ENCODE measurements around the gene HOPX. TPM values are rescaled to one million over a fixed set of nuclear protein-coding genes. Genes with fewer than 3 reads are reported as not detected.
"Not testable (repeated sequence)": the region's sequence is repeated elsewhere in the genome, so short reads cannot be mapped to it uniquely, and the experiment has no call there.

HOPX gene
- total RNA-seq, 1 donor from 2014 or later: 0.55 TPM

DNA sequence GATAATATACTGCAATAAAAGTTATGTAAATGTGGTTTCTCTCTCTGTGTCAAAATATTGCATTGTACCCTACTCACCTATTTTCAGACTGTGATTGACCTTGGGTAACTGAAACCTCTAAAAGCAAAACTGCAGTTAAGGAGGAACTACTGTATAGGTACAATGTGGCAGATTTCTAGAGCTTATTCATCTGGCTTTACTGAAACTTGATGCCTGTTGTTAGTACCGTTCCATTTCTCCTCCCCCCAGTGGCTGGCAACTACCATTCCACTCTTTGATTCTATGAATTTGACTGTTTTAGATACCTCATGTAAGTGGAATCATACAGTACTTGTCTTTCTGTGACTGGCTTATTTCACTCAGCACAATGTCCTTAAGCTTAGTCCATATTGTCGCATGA lies 61.9 kb downstream of the HOPX start:
- Mint-ChIP-seq H3K4me1 (ENCODE audit: low read depth) (no peaks in the 10 kb centered on the region), H3K36me3 (ENCODE audit: insufficient read depth) (peaks cover 1% of the 10 kb centered on the region)
- TF ChIP-seq, protein P1, sequence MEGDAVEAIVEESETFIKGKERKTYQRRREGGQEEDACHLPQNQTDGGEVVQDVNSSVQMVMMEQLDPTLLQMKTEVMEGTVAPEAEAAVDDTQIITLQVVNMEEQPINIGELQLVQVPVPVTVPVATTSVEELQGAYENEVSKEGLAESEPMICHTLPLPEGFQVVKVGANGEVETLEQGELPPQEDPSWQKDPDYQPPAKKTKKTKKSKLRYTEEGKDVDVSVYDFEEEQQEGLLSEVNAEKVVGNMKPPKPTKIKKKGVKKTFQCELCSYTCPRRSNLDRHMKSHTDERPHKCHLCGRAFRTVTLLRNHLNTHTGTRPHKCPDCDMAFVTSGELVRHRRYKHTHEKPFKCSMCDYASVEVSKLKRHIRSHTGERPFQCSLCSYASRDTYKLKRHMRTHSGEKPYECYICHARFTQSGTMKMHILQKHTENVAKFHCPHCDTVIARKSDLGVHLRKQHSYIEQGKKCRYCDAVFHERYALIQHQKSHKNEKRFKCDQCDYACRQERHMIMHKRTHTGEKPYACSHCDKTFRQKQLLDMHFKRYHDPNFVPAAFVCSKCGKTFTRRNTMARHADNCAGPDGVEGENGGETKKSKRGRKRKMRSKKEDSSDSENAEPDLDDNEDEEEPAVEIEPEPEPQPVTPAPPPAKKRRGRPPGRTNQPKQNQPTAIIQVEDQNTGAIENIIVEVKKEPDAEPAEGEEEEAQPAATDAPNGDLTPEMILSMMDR (IDR thresholded peaks at IDR 0.05; ENCODE audit: unreplicated experiment): no peak

GRCh38 chr4:56618734-56619133 lies 62.4 kb downstream of the HOPX start:
- TF ChIP-seq, protein P1 (IDR thresholded peaks at IDR 0.05; ENCODE audit: unreplicated experiment): no peak
- H3K4me3 Mint-ChIP-seq (ENCODE audit: low read depth): no peak overlapping the region
- no peaks in the 10 kb centered on the region for H3K36me3 Mint-ChIP-seq (ENCODE audit: insufficient read depth)

More for the DNA sequence above, 61.9 kb downstream of the HOPX start:
- DNase-seq (ENCODE audit: low spot score, unreplicated experiment): no peak
- H3K9me3 Mint-ChIP-seq (ENCODE audit: low read depth): peaks cover 6% of the 10 kb centered on the region
- H3K27ac Mint-ChIP-seq: no peak overlapping the region
- no peak overlapping the region for H3K4me3 Mint-ChIP-seq (ENCODE audit: low read depth)
- no peaks in the 10 kb centered on the region for H3K27me3 Mint-ChIP-seq

GRCh38 chr4:56613101-56613862 lies 67.8 kb downstream of the HOPX start:
- no peak for DNase-seq (ENCODE audit: low spot score, unreplicated experiment)
- Mint-ChIP-seq H3K27me3 (peaks cover 3% of the 10 kb centered on the region), H3K9me3 (ENCODE audit: low read depth) (no peaks in the 10 kb centered on the region), H3K4me3 (ENCODE audit: low read depth) (no peak overlapping the region), H3K36me3 (ENCODE audit: insufficient read depth) (no peaks in the 10 kb centered on the region), H3K27ac (no peak overlapping the region), H3K4me1 (ENCODE audit: low read depth) (no peaks in the 10 kb centered on the region)
- TF ChIP-seq, protein P1 (IDR thresholded peaks at IDR 0.05; ENCODE audit: unreplicated experiment): no peak

More at GRCh38 chr4:56618734-56619133, 62.4 kb downstream of the HOPX start:
- Mint-ChIP-seq H3K27me3 (peaks cover 3% of the 10 kb centered on the region), H3K9me3 (ENCODE audit: low read depth) (peaks cover 2% of the 10 kb centered on the region), H3K27ac (no peak overlapping the region), H3K4me1 (ENCODE audit: low read depth) (no peaks in the 10 kb centered on the region)
- no peak for DNase-seq (ENCODE audit: low spot score, unreplicated experiment)

DNA sequence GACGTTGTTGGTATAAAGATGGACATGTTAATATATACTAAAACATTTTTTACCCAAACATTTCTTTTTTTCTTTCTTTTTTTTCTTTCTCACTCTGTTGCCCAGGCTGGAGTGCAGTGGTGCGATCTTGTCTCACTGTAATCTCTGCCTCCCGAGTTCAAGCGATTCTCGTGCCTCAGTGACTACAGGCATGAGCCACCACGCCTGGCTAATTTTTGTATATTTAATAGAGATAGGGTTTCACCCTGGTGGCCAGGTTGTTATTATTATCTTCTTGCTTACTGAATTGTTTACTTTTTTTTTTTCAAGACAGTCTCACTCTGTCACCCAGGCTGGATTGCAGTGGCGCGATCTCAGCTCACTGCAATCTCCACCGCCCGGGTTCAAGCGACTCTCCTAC lies 68.8 kb downstream of the HOPX start:
- Mint-ChIP-seq H3K27ac (no peak overlapping the region), H3K27me3 (peaks cover 3% of the 10 kb centered on the region), H3K36me3 (ENCODE audit: insufficient read depth) (no peaks in the 10 kb centered on the region), H3K4me3 (ENCODE audit: low read depth) (no peak overlapping the region), H3K9me3 (ENCODE audit: low read depth) (no peaks in the 10 kb centered on the region), H3K4me1 (ENCODE audit: low read depth) (no peaks in the 10 kb centered on the region)
- TF ChIP-seq, protein P1 (IDR thresholded peaks at IDR 0.05; ENCODE audit: unreplicated experiment): no peak
- no peak for DNase-seq (ENCODE audit: low spot score, unreplicated experiment)

- DNase-seq (ENCODE audit: low spot score, unreplicated experiment): no peak
- Mint-ChIP-seq H3K4me1 (ENCODE audit: low read depth) (no peaks in the 10 kb centered on the region), H3K4me3 (ENCODE audit: low read depth) (no peak overlapping the region), H3K27me3 (peaks cover 9% of the 10 kb centered on the region), H3K36me3 (ENCODE audit: insufficient read depth) (no peaks in the 10 kb centered on the region), H3K27ac (no peak overlapping the region), H3K9me3 (ENCODE audit: low read depth) (no peaks in the 10 kb centered on the region)
- TF ChIP-seq, protein P1 (IDR thresholded peaks at IDR 0.05; ENCODE audit: unreplicated experiment): no peak
Observed at GRCh38 chr4:56611501-56611900, 69.6 kb downstream of the HOPX start.

GRCh38 chr4:56610170-56610569 lies 70.9 kb downstream of the HOPX start:
- H3K4me3 Mint-ChIP-seq (ENCODE audit: low read depth); DNase-seq (ENCODE audit: low spot score, unreplicated experiment); H3K36me3 Mint-ChIP-seq (ENCODE audit: insufficient read depth); H3K4me1 Mint-ChIP-seq (ENCODE audit: low read depth); H3K9me3 Mint-ChIP-seq (ENCODE audit: low read depth); H3K27ac Mint-ChIP-seq: not testable (repeated sequence)
- peaks cover 21% of the 10 kb centered on the region for H3K27me3 Mint-ChIP-seq

Measured in progenitor cell of endocrine pancreas (in vitro differentiated cells).